ENCODE results near the gene WFIKKN2.

Gene WFIKKN2

GRCh38 chr17:50830994-50831393, 4.4 kb upstream of the WFIKKN2 start:
- Histone ChIP-seq H3K4me3 (ENCODE audit: low read depth, low read length) (no peak overlapping the region), H3K9me3 (no peaks in the 10 kb centered on the region), H3K27me3 (no peaks in the 10 kb centered on the region), H3K4me1 (peaks cover 20% of the 10 kb centered on the region), H3K36me3 (no peaks in the 10 kb centered on the region)
- no peak for DNase-seq
- TF ChIP-seq CTCF (IDR thresholded peaks at IDR 0.05; ENCODE audit: low read depth, low read length) = no peak

- H3K4me1 ChIP-seq = peaks cover 20% of the 10 kb centered on the region
- no peaks in the 10 kb centered on the region for H3K9me3 ChIP-seq
- DNase-seq = no peak
- no peaks in the 10 kb centered on the region for H3K27me3 ChIP-seq
- no peaks in the 10 kb centered on the region for H3K36me3 ChIP-seq
- no peak for TF ChIP-seq CTCF (IDR thresholded peaks at IDR 0.05; ENCODE audit: low read depth, low read length)
- no peak overlapping the region for H3K4me3 ChIP-seq (ENCODE audit: low read depth, low read length)
Measured at GRCh38 chr17:50831471-50831928, 3.9 kb upstream of the WFIKKN2 start.

- TF ChIP-seq CTCF (IDR thresholded peaks at IDR 0.05; ENCODE audit: low read depth, low read length) = no peak
- peaks cover 20% of the 10 kb centered on the region for H3K4me1 ChIP-seq
- no peaks in the 10 kb centered on the region for H3K9me3 ChIP-seq
- no peak for DNase-seq
- no peaks in the 10 kb centered on the region for H3K27me3 ChIP-seq
- H3K36me3 ChIP-seq = no peaks in the 10 kb centered on the region
- H3K4me3 ChIP-seq (ENCODE audit: low read depth, low read length) = no peak overlapping the region
Measured at GRCh38 chr17:50832267-50832863, 3.0 kb upstream of the WFIKKN2 start.

GRCh38 chr17:50832864-50833381, 2.5 kb upstream of the WFIKKN2 start:
- Histone ChIP-seq H3K27me3 (no peaks in the 10 kb centered on the region), H3K36me3 (no peaks in the 10 kb centered on the region), H3K4me1 (peaks cover 20% of the 10 kb centered on the region), H3K4me3 (ENCODE audit: low read depth, low read length) (no peak overlapping the region), H3K9me3 (no peaks in the 10 kb centered on the region)
- DNase-seq = no peak
- TF ChIP-seq CTCF (IDR thresholded peaks at IDR 0.05; ENCODE audit: low read depth, low read length) = no peak

- no peaks in the 10 kb centered on the region for H3K9me3 ChIP-seq
- TF ChIP-seq CTCF (IDR thresholded peaks at IDR 0.05; ENCODE audit: low read depth, low read length) = no peak
- no peaks in the 10 kb centered on the region for H3K36me3 ChIP-seq
- peak; percentile 62 for DNase-seq
- H3K4me1 ChIP-seq = peaks cover 20% of the 10 kb centered on the region
- H3K27me3 ChIP-seq = no peaks in the 10 kb centered on the region
- peak overlapping the region; percentile 25 for H3K4me3 ChIP-seq (ENCODE audit: low read depth, low read length)
Measured at GRCh38 chr17:50833510-50834428, 1.6 kb upstream of the WFIKKN2 start.
